Esophagus mucosa (tissue), 1 donor: ENCODE measurements around the gene KIAA1217. TPM values are rescaled to one million over a fixed set of nuclear protein-coding genes. Genes with fewer than 3 reads are reported as not detected.

Source experiments
- ATAC-seq: fragments of 200-7000 bp; cut with Tn5 transposase; one replicate; pipeline ENCODE4 v1.9.1; 2020
- total RNA-seq: library from RNA; stranded (reverse); gene quantifications from one replicate; pipeline ENCODE4 v1.2.4, GENCODE V29; 2023
- donor health status: DM: yes; HTN: yes; CAD: no.

The KIAA1217 gene
- total RNA-seq, 1 donor from 2014 or later = 69.4 TPM

DNA sequence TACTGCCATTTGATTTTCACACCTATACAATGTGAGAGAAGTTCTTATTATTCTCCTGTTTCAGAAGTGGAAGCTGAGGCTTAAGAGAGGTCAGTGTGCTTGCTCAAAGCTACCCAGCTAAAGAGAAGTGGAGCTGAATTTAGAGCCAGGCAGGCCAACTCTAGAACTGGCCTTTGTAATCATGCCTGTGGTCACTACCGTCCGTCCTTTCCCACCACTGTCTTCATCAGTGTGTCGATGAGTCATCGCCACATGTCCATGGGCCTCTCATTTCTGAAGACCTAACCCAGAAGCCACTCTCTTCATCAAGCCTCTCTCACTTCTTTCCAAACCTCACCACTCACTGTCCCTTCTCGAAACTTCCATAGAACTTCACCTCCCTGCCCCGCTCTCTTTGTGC lies 237.8 kb downstream of the KIAA1217 start:
- no peak for ATAC-seq

- ATAC-seq = no peak
These were observed 239.5 kb downstream of the KIAA1217 start for GRCh38 chr10:24448351-24448999.

- peak; percentile 13 for ATAC-seq
These were observed 240.4 kb downstream of the KIAA1217 start for GRCh38 chr10:24449321-24449740.

GRCh38 chr10:24449769-24450310 lies 240.9 kb downstream of the KIAA1217 start:
- no peak for ATAC-seq

DNA sequence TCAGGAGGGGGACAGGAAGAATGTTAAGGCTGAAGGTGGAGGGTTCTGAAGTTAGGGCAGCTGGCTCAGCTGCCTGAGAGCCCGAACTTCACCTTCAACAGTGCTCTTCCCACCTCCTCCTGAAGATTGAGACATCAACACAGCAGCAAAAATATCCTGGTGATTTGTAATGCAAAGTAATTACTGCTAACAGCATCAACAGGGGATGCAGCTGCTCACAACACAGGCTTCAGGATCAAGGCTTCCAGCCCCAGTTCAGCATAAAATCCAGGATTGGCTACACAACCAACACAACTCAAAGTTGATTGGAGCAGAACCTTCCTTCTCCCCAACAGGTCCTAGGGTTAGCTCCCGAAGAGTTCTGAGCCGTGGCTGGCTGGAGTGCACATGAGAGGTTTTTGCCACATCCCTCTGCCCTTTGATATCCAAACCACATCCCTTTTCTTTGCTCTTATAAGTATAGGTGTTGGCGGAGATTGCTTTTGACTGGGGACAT lies 242.4 kb downstream of the KIAA1217 start:
- no peak for ATAC-seq

- no peak for ATAC-seq
These were observed 243.1 kb downstream of the KIAA1217 start for GRCh38 chr10:24452030-24452429.

DNA sequence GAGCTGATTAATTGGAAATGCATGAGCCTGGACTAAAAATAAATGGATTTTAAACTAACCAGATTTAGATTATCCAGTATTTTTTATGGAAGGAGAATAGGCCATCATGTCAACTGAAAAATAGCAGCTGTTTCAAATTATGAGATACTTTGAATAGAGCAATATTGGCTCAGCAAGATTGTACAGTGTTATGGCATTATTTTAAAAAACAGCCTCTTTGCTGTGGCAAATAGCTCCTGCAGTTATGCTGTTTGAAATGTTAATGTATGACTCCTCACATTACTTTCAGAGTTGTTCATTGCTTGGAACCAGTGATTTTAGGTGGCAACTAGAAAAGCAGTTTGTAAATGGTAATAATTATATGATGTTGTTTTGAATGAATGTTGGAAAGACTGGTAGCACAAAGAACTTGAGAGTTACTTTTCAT lies 244.5 kb downstream of the KIAA1217 start:
- no peak for ATAC-seq

DNA sequence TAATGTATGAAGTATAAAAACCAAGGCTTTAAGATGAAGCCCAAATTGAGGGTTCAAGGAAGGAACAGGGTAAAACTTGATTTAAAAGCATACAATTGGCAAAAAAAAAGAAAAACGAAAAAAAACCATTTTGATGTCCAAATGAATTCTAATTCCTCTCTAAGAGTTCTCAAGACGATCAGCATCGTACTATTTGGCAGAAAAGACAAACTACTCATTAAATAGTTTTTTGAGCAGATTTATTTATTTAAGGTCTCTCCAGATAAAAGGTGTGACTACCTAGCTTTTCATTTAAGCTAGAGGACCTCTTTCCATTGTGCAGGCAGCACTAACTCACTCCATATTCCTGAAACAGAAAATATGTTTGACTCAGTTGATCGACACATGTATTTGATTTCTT lies 245.0 kb downstream of the KIAA1217 start:
- no peak for ATAC-seq

- no peak for ATAC-seq
These were observed 246.5 kb downstream of the KIAA1217 start for GRCh38 chr10:24455447-24455846.

- ATAC-seq = peak; percentile 93
These were observed 247.4 kb downstream of the KIAA1217 start for GRCh38 chr10:24456322-24456721.

- ATAC-seq = peak; percentile 82
These were observed 248.9 kb downstream of the KIAA1217 start for GRCh38 chr10:24457661-24458318.

- no peak for ATAC-seq
These were observed 250.9 kb downstream of the KIAA1217 start for GRCh38 chr10:24459836-24460235.

DNA sequence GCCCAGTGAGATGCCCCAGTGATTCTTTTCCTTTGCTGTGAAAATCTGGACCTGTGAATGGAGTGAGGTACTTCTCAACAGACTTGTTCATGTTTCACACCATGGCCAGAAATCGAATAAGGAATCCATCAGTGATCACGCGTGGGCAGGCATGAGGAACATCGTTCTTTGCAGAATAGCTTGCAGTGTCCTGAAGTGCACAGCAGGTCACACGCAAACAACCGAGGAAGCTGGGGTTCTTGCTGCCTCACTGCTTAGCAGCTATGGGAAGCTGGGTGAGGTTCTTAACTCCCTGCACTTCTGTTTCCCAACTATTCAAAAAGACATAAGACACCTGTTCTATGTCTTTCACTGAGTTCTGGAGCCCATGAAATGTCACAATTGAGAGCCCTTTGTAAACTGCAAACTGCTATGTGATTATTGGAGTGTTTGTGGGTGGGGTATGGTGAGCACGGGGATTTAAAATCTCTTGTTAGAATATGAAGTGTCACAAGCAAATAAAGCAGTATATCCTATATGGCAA lies 253.4 kb downstream of the KIAA1217 start:
- no peak for ATAC-seq

DNA sequence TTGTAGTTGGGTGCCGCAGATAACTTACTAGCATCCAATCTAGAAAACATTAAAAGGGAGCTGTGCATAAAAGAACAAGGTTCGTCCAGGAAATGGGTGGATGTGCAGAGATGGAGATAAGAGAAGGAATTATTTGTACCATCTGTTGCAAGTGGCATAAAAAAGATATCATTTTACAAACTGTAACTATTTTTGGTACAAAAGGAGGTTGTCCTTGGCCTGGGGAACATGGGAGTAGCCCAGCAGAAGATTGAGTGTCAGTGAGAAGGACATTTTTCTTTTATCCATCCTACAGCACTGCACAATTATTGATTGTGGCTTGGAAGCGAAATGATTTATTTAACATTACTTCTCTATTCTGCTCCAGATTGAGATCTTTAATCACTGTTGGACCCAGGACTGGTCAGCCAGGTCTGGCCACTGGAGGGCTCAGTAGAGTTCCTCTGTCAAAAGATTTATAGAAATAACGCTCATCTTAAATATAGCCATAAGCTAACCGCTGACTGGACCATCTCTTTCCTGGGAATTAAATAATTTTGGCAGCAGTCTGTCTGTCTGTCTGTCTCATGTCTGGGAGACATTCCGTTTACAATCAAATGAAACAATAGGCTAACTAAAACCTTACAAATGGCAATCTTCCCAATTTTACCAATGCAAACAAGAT lies 254.1 kb downstream of the KIAA1217 start:
- no peak for ATAC-seq

DNA sequence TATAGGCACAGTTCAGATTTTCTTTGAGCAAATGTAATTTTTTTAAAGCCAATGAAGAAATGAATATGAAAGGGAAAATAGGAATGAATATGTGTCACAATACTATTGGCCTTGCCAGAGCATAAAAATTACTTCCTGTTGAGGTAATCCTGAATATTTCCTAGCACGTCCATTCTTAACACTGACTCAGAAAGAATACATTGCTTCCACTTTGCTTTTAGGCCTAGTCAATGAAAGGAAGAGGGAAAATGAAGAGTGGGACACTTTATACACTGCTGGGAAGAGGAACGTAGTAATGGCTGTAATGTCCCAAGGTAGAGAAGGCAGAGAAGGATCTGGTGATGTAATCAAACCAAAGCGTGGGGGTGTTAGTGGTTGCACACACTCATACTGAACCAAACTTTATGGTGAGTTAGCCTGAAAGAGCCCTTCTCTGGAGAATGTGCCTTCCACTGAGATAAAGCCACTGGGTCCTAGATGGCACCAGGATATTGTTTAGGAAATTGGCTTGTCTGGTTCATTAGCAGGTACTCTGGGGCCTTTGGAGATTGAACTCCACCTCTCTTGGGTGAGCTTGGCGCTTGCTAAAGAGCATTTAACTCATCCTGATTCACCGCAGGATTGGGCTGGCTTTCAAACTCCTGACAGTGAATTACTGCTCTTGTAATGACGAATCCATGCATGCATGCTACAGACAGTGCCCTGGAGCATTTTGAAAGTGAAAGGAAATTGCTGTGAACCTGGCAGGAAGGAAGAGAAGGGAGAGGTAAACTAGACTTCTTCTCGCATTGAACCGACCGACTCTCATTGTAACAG lies 254.9 kb downstream of the KIAA1217 start:
- peak; percentile 88 for ATAC-seq

GRCh38 chr10:24465124-24465874 lies 256.4 kb downstream of the KIAA1217 start:
- ATAC-seq = peak; percentile 51

GRCh38 chr10:24465891-24466818 lies 257.2 kb downstream of the KIAA1217 start:
- peak; percentile 80 for ATAC-seq

DNA sequence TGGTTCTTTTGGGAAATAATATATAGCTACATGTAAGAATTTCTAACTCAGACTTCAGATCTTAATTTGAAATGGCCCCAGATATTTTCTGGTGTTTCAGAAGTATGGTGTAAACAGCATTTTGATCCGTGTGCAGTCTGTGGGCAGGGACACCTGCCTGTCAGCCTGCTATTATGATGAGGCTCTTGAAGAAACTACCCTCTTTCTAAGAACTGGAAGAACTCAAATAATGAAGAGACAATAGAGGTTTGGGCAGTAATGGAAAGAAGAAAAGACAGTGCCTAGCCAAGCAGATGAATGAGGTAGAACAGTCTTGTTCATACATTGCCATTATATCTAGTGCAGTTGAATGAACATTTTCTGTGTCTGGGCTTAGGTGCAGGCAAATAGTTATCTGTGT lies 258.2 kb downstream of the KIAA1217 start:
- ATAC-seq = no peak

GRCh38 chr10:24467605-24468004 lies 258.7 kb downstream of the KIAA1217 start:
- ATAC-seq = no peak

DNA sequence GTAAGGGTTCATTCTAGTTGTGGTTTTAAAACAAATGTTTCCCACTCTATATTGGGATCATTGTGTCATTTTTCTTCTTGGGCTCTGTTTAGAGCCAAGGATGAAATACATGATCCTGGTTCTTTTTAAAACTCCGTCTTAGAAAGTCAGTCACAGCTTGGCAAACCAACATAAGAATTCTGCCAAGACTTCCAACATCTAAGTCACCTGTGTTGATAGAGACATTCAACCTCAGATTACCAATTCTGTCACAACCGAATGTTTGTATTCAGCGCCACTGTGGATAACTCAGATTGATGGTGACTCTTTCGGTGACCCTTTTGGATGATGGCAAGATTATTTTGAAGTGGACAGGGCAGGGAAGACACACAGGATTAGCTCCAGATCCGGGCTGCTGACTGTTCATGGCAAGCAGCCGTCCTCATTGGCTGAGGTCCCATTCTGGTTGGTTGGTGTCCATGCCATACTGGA lies 259.4 kb downstream of the KIAA1217 start:
- no peak for ATAC-seq
